HuH-7 (cell line): ENCODE measurements around the gene SLC6A7.

Source experiments
- DNase-seq: peaks from one replicate; pipeline ENCODE4 v3.0.0; 2011; ENCODE audit warnings: low spot score

SLC6A7 gene

DNA sequence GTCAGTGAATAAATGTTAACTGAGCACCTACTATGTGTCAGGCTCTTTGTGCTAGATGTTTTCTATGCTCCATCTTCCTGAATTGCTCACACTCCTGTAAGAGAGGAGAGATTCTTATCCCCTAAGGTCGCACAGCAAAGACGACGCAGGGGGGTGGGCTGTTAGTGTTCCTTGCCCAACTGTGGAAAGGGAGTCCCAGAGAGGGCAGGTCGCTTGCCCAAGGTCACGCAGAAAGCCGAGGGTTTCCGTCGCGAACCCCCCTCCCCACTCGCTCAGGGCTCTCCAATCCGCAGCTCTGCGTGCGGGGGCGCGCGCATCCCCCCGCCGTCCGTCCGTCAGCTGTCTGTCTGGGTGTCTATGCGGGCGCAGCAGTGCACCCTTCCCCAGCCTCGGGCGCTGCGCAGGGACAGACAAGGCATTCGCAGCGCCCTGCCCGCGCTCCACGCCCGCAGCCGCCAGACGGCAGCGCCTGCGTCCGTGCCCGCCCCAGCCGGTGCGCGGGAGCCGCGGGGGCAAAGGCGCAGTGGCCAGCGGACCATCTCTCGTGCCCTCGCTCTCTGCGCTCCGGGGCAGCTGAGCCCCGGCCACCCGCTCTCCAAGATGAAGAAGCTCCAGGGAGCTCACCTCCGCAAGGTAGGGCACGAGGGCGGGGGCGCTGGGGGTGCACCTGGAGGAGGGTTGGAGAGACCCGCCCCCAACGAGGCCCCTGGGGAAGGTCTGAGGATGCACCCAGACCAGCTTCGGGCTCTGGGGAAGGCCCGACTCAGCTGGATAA, at the start of gene SLC6A7:
TSS of gene SLC6A7 (plus strand) at position 335 of the 775 bp plus-strand sequence. CDS start at position 601, 266 bp downstream.
- DNase-seq = no peak

DNA sequence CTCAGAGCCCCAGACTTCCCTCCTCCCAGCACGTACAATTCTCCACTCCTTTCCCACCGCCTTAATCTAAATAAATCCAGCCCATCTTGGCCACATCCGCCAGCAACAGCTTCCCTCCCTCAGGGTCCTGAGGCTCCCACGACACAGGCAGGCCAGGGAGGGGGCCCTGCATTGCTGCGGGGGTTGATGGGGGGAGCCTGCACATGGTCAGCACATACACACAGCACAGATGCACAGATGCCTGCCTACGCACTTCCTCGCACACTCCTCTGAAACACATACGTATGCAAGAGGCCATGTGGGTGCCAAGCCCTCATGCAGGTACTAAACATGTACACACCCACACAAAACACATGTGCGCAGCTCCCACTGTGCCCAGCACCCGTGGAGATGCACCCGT, 49.0 kb upstream of the SLC6A7 start:
- DNase-seq = no peak

DNA sequence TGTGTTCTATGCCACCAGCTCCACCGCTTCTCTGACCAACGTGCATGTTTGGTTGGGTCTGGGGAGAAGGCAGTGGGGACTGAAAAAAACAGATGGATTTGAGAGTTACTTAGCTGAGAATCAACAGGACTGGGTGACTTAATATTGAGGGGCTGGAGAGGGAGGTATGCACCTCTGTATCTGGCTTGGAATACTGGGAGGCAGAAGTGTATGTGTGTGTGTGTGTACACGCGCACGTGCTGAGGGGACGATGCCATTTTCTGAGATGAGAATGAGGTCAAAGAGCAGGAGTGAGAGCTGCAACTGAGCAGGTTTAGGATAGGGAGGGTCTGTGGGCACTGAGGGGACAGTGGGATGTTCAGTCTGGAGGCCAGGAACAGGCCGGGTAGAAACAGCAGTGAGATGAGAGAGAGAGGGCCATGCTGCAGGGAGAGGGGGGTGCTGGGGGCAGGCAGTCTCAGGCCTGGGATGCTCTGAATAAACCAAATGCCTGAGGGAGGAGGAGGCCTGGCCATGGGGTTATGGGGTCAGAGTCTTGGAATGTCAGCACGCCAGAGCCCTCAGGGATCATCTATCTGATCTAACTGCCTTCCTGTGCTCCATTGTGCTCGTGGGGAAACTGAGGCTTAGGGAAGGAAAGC, 48.2 kb upstream of the SLC6A7 start:
- no peak for DNase-seq

DNA sequence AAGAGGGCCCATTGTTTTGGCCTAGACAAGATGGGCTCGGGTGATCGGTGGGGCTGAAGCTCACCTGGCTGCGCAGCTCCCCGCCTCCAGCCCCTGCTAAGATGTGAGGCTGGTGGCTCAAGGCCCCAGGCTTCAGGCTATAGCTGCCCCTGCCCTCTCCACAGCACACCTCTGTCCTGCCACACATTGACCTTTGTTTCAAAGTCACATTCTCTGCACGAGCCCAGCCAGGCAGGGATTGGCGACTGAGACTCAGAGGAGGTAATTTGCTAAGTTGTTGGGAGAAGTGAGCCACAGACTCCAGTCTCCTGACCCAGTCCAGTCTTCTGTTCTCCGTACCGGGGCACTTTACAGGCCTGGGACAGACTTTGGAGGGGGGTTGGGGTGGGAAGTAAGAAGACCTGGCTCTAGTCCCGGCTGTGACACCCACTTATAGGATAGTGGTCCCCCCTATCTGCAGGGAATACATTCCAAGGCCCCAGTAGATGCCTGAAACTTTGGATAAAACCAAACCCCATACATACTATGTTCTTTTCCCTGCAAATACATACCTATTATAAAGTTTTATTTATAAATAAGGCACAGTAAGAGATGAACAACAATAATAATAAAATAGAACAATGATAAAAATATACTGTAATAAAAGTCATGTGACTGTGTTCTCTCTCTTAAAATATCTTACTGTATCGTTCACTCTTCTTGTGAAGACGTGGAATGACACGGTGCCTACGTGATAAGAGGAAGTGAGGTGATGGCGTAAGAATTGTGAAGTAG, 47.5 kb upstream of the SLC6A7 start:
- DNase-seq = no peak

DNA sequence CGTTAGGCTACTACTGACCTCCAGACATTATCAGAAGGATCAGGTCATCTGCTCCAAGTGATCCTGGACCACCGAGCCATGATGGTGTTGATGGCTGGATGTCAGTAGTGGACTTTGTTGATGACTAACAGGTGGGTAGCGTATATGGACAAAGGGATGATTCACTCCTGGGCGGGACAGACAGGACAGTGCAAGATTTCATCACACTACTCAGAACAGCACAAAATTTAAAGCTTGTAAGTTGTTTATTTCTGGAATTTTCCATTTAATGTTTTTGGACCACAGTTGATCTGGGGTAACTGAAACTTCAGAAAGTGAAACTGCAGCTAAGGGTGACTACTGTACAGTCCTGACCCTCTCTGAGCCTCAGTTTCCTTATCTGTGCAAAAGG, 46.9 kb upstream of the SLC6A7 start:
- no peak for DNase-seq

DNA sequence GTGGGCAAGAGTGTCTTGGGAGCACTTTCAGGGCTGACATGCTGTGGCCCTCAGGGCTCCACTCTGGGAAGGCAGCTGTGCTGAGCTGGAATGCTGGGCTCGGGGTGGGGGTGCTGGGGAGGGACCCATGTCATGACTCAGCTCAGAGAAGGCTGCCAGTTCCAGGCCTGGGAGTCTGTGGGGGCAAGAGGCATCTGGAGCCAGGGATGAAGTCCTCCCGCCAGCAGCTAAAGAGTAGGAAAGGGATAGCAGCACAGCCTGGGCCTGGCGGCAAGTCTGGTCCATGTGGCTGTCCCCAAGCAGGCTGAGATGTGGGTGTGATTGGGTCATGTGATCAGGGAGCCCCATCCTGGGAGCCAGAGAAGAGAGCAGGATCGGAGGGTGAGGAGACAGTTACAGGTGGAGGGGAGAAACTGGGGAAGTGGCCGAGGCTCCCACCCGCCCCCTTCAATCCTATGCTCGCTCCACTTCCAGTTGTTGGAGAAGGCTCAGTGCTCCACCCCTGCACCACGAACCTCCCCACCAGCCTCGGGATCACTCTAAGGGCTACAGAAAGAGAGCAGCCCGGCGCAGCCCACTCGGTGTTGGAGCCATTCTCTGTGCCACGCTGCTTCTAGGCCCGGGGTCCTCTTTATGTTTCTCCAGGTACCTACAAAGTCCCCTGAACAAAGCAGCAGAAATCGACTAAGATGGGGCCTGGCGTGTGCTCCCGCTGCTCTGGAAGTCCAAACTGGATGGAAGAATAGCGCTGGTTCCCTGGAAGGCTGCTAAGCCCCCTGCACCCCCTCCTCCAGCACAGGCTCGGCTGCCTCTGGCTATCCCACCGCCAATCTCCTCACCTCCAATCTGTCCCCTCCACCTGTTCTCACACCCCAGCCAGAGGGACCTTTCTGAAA, 46.3 kb upstream of the SLC6A7 start:
- no peak for DNase-seq

DNA sequence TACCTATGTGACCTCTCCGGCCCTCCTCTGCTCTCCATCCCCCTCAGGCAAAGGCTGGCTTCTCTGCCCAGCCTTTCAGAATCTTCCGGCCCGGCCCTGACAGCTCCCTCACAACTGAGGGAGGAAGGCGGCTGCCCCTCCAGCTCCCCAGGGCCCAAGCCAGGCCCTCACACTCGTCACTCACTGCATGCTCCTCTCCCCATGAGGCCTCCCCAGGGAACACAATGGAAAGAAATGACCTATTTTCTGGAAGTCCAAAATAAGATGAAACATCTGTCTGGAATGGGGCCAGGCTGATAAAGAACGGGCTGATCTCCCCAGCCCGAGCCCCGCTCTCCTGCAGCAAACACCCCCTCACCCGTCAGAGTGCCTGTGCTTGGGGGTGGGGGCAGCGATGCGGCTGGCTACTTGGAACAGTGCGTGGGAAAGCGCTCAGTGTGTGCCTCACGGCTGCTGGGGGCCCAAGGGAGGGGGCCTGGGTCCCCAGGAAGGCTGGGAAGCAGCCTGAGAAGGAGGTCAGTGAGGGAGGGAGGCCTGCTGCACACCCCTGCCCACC, 45.5 kb upstream of the SLC6A7 start:
- no peak for DNase-seq

DNA sequence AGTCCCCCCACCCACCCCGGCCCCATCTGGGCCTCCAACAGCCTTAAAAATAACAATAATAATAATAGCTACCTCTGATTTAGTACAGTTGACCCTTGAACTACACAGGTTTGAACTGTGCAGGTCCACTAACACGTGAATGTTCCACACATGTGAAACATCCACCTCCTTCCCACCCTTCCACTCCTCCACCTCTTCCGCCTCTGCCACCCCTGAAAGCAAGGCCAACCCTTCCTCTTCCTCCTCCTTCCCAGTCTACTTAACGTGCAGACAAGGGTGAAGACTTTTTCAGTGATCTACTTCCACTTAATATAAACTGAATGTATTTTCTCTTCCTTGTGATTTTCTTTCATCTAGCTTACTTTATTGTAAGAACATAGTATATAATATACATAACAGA, 45.0 kb upstream of the SLC6A7 start:
- DNase-seq = no peak

DNA sequence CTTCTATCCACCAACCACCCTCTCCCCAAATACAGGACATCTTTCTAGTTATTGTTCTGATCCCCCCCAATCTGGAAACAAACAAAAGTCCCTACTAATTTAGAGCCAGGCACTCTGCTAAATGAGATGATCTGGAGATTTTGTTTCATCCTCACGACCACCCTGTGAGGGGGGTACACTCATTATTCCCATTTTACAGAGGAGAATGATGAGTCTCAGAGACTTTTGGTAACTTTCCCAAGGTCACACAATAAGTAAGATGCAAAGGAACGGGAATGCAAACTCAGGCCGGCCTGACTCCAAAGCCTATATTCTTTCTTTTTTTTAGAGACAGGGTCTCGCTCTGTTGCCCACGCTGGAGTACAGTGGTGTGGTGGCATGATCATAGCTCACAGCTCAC, 43.6 kb upstream of the SLC6A7 start:
- DNase-seq = no peak

DNA sequence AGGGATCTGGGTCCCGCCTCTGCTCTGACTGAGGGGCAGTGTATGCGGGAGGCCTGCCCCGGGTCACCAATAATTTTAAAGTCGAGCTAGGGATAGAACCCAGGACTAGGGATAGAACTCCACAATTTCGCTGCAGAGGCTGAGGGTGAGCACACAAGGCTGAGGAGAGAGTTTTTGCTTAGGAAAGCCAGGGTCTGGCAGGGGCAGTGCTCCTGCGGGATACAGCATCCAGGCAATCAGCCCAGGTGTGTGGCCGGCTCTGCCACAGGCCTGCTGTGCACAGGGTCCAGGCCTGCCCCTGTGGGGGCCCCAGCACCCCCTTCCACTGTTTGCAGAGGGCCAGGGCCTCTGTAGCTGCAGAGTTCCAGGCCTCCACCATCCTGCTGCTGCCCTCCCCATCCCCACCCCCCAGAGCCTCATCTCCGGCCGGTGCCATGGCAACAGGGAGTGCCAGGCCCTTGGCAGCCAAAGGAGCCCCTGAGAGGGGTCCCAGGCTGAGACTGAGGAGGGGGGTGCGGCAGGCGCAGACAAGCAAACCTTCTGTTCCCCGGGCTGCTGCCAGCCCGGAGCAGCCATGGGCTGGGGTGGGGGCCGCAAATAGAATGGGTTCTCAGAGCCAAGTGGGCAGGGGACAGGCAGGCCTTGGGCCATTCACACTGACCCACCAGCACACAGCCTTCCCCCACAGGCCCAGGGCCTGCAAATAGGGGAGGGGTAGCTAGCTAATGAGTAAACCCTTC, 42.8 kb upstream of the SLC6A7 start:
- DNase-seq = no peak

DNA sequence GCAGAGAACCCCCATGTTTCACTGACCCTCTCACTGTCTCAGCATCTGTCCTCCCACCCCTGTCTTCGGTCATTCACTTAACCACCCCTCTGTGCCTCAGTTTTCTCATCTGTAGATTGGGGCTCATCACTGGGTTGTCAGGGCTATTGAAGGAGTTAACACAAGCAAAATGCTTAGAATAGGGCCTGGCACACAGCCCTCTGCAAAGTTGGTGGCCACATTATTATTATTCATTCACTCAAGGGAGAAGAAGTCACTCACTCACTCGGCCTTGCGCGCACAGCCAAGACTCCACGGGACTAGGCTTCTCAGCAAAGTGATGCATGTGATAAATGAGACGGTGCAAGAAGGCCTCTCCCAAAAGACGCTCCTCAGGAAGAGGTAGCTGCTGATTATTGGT, 42.2 kb upstream of the SLC6A7 start:
- DNase-seq = no peak

DNA sequence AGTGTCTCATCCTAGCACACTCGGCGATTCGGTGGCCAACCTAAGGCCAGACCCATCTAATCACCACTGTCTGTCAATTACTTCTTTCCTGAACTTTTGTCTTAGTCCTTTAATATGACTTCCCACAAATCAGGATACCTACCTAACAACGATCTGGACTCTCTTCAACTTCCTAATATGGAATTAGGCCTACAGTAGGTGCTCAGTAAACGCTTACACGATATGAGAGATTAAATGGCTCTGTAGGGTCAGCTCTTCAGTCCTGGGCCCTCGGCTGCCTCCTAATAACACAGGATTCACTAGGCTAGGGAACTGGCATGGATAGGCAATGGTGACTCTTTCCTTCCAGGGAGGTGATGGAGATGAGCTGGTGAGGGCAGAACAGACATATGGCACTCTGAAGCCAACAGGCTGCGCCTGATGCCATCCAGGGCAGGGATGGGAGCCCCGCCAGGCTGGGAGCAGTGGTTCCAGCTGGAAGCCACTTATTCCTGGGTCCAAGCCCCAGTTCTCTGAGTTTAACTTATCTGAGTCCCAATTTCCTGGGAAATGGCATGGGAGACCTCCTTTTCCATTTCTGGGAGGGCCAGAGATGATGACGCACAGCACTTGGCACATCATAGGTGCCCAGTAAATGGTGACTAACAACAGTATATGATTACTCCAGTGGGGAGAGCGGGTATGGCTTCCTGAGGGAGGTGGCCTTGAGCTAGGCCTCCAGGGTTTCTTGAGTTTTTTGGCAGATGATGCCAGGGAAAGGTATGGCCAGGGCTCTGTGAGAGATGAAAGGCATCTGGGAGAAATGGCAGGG, 41.5 kb upstream of the SLC6A7 start:
- DNase-seq = no peak

DNA sequence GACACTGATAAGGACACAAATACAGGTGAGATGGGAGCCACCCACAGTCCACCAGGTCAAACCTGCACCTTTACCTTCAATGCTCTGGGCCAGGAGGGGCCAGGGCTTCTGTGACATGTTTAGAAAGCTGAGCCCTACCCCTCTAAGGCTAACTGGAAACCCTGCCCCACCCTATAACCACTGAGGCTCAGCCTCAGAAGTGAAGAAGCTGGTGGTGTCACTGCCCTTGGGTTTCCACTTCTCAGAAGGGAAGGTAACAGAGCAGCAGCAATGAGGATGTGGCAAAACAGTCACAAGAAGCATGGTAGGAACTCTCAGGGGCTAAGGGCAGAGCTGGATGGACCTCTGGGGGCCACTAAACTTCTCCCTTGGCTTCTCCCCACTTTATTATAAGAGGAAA, 40.2 kb upstream of the SLC6A7 start:
- DNase-seq = no peak

DNA sequence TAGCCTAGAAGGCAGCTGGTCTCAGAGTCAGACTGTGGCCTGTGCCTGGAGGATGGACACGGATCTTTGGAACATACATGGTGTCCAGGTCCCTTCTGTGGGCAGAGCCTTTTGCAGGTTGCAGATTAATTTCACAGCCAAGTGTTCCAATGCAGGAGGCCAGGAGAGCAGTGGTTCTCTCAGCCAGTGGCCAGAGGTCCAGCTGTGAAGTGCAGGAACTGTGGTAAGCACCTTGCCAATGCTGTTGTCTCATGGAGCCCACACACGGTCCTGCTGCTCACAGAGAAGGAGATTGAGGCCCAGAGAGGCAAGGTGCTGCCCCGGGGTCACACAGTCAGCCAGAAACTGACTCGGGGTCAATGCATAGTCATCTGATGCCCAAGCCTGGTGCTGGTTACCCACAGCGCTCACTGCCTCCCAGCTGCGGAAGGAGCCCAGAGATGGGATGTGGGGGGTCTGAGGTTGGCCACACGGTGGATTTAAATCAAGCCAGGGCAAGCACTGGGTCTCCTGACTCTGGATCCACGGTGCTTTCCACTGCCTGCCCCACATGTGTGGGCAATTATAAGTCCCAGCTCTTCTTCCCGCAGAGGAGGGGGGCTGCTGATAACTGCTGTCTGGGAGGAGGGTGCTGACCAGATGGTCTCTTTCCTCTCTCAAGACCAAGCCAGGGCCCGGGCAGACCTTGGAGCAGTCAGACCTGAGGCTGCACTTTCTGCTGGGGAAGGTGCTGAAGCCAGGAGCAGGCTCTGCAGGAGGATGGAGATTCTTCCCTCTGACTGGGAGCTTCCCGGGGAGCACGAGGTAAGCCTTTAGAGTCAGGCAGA, 37.0 kb upstream of the SLC6A7 start:
- no peak for DNase-seq

DNA sequence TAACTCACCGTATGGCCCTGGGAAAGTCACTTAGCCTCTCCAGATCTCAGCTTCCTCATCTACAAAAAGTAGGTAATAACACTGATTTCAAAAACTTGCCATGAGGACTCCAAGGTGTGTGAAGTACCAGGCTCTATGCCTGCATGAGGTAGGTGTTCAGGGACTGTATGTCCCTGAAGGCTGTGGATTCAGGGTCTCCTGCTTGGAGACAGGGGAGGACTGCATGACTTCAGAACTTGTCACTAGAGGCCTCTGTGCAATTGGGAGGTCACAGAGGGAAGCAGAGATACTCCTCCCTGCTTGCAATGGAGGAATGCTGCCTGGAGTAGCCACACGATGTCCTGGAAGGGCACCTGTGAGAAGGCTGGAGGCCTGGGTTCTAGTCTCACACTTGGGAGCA, 36.4 kb upstream of the SLC6A7 start:
- DNase-seq = no peak

DNA sequence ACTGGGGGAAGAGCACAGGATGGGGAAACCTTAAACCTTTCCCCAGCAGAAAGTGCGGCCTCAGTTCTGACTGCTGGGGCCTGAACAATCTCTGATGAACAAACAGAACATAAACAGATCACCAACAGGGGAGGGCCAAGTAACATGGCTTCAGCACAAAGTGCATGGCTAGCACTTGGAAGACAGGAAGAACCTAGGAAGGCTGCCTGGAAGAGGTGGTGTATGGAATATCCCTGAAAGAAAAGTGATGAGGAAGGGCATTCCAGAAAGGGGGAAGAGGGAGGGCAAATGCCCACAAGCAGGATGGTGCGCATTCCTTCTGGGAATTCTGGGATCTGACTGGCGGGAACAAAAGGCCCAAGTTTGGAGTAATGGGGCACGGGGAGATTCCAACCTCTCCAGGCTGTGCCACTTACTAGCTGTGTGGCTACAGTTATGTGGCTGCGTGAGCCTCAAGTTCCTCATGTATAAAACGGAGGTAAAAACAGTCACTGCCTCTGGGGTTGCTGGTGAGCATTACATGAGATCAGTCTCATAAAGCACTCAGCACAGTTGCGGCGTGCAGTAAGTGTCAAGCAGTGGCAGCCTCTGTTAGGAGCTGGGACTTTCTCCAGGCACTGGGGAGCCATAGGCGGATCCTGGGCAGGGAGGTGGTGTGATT, 35.8 kb upstream of the SLC6A7 start:
- DNase-seq = no peak

DNA sequence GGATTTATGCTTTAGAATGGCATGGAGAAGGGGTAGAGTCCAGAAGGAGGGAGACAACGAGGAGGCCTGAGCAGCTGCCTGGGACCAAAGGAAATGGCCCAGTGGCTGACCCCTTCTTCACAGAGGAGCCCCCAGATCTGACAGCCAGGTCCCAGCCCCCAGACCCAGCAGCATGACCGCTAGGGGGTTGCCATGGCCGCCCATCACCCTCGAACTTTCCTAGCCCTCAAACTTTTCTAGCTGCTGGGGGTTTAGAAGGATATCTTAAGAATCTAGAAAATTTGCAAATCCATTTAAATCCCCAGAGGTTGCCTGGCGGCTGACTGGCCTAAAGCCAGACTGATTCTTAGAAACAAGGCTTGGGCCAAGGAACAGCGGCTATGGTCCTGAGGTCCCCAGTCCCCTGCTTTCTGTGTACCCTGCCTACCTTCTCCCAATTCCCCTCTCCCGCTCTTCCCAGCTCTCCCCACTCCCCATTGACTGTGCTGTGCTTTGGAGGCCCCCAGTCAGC, 35.2 kb upstream of the SLC6A7 start:
- no peak for DNase-seq

DNA sequence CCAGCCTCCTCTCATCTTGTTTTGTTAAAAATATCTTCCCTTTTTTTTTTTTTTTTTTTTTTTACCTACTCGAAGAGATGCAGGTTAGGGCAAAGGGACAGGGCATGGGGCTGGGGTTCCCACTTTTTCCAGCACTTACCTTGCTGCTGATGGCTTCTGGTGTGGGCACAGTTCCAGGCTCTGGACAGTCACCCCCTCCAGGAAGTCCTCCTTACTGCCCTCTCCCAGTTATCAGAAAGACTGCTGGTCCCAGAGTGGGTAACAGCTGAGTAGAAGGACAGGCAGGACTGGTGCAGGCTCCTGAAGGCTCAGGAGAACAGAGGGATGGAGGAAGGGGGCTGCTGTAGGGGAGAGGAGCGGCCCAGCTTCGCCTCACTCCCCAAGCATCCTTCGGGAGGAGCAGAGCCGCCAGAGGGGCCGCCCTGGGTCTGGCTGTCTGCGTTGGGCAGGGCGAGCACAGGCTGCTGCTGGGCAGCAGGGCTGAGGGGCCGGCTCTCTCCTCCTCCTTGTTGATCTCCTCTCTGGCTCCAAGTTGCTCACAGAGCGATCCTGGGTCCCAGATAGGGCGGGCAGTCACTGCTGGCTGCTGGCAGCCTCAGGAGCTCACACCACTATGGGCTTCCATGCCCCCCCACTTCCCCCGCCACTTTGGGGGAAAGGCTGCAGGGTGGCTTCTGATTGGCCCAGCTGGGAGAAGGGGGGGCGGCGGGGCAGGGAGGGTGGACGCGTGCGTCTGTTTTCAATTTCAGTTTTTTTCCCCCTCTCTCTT, 34.4 kb upstream of the SLC6A7 start, which contains the start of gene PDGFRB:
TSS of gene PDGFRB (minus strand) at position 588 of the 769 bp plus-strand sequence. CDS start 18,798 bp downstream, outside the sequence.
- DNase-seq = no peak
